Muscle layer of colon (tissue), 2 donors: Measurements from ENCODE around the gene SUMF1.
"Not testable (repeated sequence)": the region's sequence is repeated elsewhere in the genome, so short reads cannot be mapped to it uniquely, and the experiment has no call there.

ENCODE experiments used
- H3K27ac ChIP-seq: one replicate; pipeline ENCODE4 v1.7.0; 2013; ENCODE audit warnings: low read depth, mild to moderate bottlenecking, low read length, moderate library complexity
- H3K27me3 ChIP-seq, 2 donors: one replicate each; pipeline ENCODE4 v1.7.0; 2013; ENCODE audit warnings: low read length in 2 of 2, mild to moderate bottlenecking in 2 of 2; ENCODE audit not compliant: insufficient read depth in 2 of 2, control insufficient read depth in 1 of 2
- H3K36me3 ChIP-seq: one replicate; pipeline ENCODE4 v1.7.0; 2013; ENCODE audit warnings: mild to moderate bottlenecking, low read length; ENCODE audit not compliant: insufficient read depth
- H3K4me1 ChIP-seq: one replicate; pipeline ENCODE4 v1.7.0; 2013; ENCODE audit warnings: mild to moderate bottlenecking, low read length; ENCODE audit not compliant: insufficient read depth
- H3K4me3 ChIP-seq, 2 donors: one replicate each; pipeline ENCODE4 v1.7.0; 2013; ENCODE audit warnings: low read length in 2 of 2, low read depth in 1 of 2, mild to moderate bottlenecking in 1 of 2, moderate library complexity in 1 of 2
- H3K9ac ChIP-seq: one replicate; pipeline ENCODE4 v1.7.0; 2013; ENCODE audit warnings: low read length
- H3K9me3 ChIP-seq: one replicate; pipeline ENCODE4 v1.7.0; 2013; ENCODE audit warnings: mild to moderate bottlenecking, low read length
- donor health status: abdominal sarcoma.
- donor health status: Adenocarcinoma of cecum.

The SUMF1 gene

DNA sequence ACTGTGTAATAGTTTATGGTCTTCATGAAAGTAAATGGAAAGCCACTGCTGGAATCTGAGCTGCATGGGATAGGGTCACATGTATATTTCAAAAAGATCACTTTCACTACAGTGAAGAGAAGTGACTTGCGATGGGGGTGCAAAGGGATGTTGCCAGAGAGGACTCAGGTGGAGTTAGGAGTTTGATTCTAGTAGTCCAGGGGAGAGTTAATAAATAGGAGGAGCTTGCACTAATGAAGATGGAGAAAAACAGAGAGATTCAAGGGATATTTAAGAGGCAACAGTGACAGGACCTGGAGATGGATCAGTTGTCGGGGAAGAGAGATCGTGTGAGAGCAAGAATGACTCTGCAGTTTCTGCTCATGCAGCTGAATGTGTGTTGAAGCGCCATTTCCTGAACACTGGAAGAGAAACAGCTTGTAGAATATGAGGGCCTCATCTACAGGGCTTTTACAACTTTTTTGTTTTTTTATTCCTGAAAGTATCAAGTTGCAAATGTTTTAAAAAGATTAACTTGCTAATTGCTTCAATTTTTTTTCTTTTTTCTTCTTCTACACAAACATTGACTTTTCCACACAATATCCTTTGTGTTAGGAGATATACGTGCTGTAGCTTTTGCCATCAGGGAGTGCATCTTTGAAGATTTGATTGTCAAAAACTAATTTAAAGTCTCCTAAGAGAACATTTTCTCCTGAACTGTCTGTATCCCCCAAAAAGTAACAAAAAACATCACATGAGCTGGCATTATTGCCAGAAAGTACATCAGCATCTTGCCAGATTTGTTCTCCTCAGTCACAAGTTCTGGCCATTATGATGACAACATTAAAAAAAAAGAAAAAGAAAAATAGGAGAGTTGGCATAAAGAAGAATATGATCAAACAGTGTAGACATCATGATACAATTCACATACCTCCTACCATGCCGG lies 126.4 kb downstream of the SUMF1 start:
- H3K27ac ChIP-seq, result no peak overlapping the region
- H3K36me3 ChIP-seq, result no peaks in the 10 kb centered on the region
- no peak overlapping the region for H3K9ac ChIP-seq
- no peaks in the 10 kb centered on the region for H3K27me3 ChIP-seq
- H3K9me3 ChIP-seq, result no peaks in the 10 kb centered on the region
- H3K4me3 ChIP-seq, result no peak overlapping the region
- H3K4me1 ChIP-seq, result no peaks in the 10 kb centered on the region

DNA sequence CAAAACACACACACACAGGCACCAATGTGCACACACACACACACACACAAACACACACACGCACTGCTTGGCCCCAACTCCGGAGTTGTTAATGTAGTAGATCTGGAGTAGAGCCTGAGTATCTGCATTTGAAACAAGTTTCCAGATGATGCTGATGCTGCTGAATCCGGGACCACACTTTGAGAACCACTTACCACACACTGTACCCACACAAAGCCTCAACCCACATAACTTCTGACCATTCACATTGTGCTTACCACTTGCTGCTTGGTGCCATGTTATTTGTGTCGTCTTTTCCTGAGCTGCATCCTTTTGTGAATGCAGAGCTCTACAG lies 127.0 kb downstream of the SUMF1 start:
- no peak overlapping the region for H3K9ac ChIP-seq
- H3K4me1 ChIP-seq, result no peaks in the 10 kb centered on the region
- no peaks in the 10 kb centered on the region for H3K36me3 ChIP-seq
- no peaks in the 10 kb centered on the region for H3K9me3 ChIP-seq
- no peak overlapping the region for H3K27ac ChIP-seq
- no peak overlapping the region for H3K4me3 ChIP-seq
- H3K27me3 ChIP-seq, result no peaks in the 10 kb centered on the region

DNA sequence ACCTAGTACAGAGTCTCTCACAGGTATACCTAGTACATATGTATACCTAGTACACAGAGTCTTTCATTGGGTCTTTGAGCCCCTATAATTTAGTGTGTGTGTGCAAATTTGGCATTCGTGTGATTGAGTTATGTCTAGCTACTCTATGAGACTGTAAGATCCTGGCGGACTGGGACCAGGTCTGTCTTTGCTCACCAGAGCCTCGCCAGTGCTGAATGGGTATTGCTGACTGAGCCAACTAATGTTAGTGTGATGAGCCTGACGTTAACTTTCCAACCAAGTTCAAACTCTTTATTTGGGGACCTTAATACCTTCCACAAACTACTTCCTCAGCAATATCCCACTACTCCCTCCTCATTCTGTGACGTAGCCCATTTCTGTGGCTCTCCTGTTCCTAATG lies 128.3 kb downstream of the SUMF1 start:
- Histone ChIP-seq H3K9me3 (no peaks in the 10 kb centered on the region), H3K4me1 (no peaks in the 10 kb centered on the region), H3K27ac (no peak overlapping the region), H3K27me3 (no peaks in the 10 kb centered on the region), H3K36me3 (no peaks in the 10 kb centered on the region), H3K9ac (no peak overlapping the region), H3K4me3 (no peak overlapping the region)

DNA sequence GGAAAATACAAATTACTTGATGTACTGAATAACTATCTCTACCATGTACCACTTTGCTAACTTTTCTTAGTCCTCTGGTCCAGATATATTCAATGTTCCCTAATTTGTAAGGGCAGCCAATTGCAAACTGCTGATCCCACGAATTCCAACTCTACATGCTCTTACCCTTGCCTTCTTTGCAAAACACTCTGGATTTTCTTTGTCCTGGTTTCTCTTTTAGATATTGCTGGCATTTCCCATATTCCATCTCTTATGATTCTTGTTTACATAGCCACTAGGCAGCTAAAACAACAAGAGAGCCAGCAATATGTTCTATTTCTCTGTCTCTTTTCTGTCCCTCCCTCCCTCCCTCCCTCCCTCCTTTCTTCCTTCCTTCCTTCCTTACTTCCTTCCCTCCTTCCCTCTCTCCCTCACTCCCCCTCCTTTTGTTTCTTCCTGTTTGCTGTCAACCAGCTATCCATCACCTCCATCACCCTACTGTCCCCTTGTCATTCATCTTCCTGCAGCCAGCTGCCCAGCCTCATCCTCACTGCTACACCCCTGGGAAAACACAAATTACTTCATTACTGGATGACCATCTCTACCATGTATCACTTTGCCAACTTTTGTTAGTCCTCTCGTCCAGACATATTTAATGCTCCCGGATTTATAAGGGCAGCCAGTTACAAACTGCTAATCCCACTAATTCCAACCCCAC lies 130.1 kb downstream of the SUMF1 start:
- no peaks in the 10 kb centered on the region for H3K27me3 ChIP-seq
- no peak overlapping the region for H3K4me3 ChIP-seq
- H3K27ac ChIP-seq, result no peak overlapping the region
- no peaks in the 10 kb centered on the region for H3K9me3 ChIP-seq
- H3K4me1 ChIP-seq, result no peaks in the 10 kb centered on the region
- H3K36me3 ChIP-seq, result no peaks in the 10 kb centered on the region
- H3K9ac ChIP-seq, result no peak overlapping the region

DNA sequence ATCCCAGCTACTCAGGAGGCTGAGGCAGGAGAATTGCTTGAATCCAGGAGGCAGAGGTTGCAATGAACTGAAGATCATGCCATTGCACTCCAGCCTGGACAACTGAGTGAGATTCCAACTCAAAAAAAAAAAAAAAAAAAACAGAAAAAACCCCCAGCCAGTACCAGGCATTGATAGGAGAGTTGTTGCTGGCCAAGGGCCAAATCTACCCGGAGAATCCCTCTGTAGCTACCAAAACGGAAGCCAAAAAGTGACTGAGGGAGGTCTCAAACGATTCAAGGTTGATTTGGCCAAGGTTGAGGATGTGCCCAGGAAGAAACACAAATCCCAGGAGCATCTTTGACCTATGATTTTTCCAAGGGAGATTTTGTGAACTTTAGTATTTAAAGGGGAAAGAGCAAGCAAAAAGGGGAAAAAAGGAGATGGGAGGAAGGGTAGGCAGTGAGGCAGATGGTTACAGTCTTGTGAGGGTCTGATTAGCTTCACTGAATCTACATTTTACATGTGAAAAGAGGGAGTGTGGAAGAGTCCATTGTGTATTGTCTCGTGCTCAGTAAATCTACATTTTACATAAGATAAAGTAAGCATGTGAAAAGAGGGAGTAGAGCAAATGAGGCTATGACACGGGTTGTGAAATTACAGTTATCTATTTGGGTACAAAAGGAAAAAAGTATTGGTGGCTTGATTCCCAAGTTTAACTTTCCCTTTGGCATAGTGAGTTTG lies 131.1 kb downstream of the SUMF1 start:
- no peak overlapping the region for H3K27ac ChIP-seq
- no peaks in the 10 kb centered on the region for H3K36me3 ChIP-seq
- H3K4me3 ChIP-seq, result no peak overlapping the region
- H3K9me3 ChIP-seq, result no peaks in the 10 kb centered on the region
- no peak overlapping the region for H3K9ac ChIP-seq
- no peaks in the 10 kb centered on the region for H3K27me3 ChIP-seq
- no peaks in the 10 kb centered on the region for H3K4me1 ChIP-seq

DNA sequence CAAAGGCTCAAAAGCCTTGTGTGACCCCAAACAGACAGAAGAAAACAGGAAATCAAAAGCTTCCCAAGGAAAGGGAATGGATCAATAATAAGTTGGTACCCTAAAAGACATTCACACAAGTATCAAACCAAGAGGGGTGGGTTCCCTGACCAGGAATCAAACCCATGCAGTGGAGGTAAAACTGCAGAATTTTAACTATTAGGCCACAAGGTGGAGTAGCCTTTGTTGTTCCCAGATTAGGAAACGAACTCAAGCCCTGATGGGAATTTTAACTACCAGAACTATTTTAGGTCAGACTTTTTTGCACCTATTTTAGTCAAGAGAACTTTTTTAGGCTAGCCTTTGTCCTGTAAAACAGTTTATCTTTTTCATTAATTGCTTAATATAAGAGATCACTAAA lies 132.5 kb downstream of the SUMF1 start:
- H3K4me1 ChIP-seq, result no peaks in the 10 kb centered on the region
- no peaks in the 10 kb centered on the region for H3K9me3 ChIP-seq
- no peak overlapping the region for H3K4me3 ChIP-seq
- no peak overlapping the region for H3K27ac ChIP-seq
- no peaks in the 10 kb centered on the region for H3K27me3 ChIP-seq
- no peak overlapping the region for H3K9ac ChIP-seq
- no peaks in the 10 kb centered on the region for H3K36me3 ChIP-seq

DNA sequence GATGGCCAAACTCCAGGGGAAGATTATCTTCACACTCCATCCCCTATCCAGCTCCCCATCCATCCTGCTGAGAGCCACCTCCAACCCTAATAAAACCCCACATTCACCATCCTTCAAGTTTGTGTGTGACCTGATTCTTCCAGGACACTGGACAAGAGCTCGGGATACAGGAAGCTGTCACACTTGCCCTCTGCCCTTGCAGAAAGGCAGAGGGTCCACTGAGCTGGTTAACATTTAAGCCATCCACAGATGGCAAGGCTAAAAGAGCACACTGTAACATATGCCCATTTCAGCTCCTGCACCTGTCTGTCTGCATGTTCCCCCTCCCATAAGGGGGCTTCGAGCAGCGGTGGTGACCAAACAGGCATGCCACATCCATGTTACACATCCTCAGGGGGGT lies 134.1 kb downstream of the SUMF1 start:
- Histone ChIP-seq H3K9ac (no peak overlapping the region), H3K27ac (no peak overlapping the region)

DNA sequence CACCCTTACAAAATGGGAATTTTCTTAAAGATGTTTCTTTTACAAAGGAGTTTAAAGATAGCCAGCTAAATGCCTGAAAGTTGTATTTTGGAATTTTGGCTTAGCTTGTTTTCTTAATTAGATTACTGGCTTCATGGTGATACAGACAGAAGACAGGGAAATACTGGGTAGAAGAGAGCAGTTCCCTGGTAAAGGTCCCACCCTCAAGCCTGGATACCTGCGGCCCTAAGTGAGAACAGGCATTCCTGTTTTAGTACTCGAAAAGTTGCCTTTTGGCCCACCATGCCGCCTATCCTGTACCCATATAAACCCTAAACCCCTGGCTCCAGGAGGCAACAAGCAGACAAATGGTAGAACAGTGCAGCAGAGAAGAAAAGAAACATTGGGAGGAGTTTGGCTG lies 134.5 kb downstream of the SUMF1 start:
- Histone ChIP-seq H3K27me3 (no peaks in the 10 kb centered on the region), H3K36me3 (no peaks in the 10 kb centered on the region), H3K9me3 (no peaks in the 10 kb centered on the region), H3K4me3 (no peak overlapping the region), H3K9ac (no peak overlapping the region), H3K27ac (no peak overlapping the region), H3K4me1 (no peaks in the 10 kb centered on the region)

More for the DNA sequence above, 134.1 kb downstream of the SUMF1 start:
- H3K27me3 ChIP-seq, result no peaks in the 10 kb centered on the region
- no peak overlapping the region for H3K4me3 ChIP-seq
- no peaks in the 10 kb centered on the region for H3K4me1 ChIP-seq
- H3K9me3 ChIP-seq, result no peaks in the 10 kb centered on the region
- no peaks in the 10 kb centered on the region for H3K36me3 ChIP-seq

DNA sequence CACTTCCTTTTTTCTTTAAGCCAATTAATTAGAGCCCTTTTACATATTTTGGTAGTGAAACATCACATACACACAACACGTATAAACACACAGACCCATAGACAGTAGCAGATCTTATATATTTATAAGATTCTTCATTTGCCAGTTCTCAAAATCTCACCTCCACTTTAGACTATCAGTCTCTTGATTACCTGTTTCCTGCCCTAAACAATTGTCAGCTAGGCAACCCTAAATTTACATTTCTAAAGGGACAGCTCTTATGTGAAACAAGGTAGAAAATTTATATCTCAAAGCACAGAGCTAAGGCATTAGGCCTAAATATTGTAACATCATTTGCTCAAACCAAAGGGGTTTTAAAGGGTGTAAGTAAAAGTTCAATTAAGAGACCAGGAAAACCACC lies 135.0 kb downstream of the SUMF1 start:
- no peak overlapping the region for H3K9ac ChIP-seq
- no peaks in the 10 kb centered on the region for H3K4me1 ChIP-seq
- H3K36me3 ChIP-seq, result no peaks in the 10 kb centered on the region
- no peaks in the 10 kb centered on the region for H3K9me3 ChIP-seq
- H3K27ac ChIP-seq, result no peak overlapping the region
- no peak overlapping the region for H3K4me3 ChIP-seq
- no peaks in the 10 kb centered on the region for H3K27me3 ChIP-seq

DNA sequence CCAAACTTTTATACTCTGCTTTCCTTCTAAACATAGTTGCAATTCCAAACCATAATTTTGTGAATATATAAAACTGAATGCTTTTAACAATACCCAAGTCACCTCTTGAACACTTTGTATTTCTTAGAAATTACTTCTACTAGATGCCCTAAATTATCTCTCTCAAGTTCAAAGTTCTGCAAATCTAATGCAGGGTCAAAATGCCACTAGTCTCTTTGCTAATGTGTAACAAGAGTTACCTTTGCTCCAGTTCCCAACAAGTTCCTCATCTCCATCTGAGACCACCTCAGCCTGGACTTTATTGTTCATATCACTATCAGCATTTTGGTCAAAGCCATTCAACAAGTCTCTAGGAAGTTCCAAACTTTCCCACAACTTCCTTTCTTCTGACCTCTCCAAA lies 137.3 kb downstream of the SUMF1 start:
- not testable (repeated sequence) for H3K4me1 ChIP-seq, H3K27ac ChIP-seq, H3K27me3 ChIP-seq, H3K4me3 ChIP-seq, H3K9me3 ChIP-seq, H3K9ac ChIP-seq, H3K36me3 ChIP-seq

DNA sequence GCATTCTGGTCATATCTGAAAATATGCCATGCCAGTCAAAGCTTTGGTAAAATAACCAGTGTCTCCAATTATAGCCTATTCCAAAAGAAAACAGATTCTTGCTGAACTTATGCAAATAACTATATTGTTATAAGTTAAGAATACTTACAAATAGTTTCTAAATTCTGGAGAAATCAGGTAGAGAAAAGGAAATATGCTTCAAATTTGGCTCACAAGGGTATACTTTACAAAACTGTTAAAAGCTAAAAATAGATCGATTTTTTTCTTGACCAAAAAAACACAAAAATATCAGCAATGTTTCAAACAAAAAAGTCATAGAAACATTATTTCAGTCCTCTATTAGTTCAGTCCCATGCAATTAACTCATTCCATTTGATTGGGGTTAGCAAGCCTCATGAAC lies 140.2 kb downstream of the SUMF1 start:
- no peak overlapping the region for H3K4me3 ChIP-seq
- H3K27ac ChIP-seq, result no peak overlapping the region
- H3K36me3 ChIP-seq, result no peaks in the 10 kb centered on the region
- peaks cover 7% of the 10 kb centered on the region for H3K4me1 ChIP-seq
- H3K9ac ChIP-seq, result no peak overlapping the region
- H3K9me3 ChIP-seq, result no peaks in the 10 kb centered on the region
- H3K27me3 ChIP-seq, result no peaks in the 10 kb centered on the region
